ENCODE data around the gene UPP2. TPM values are rescaled to one million over a fixed set of nuclear protein-coding genes. Genes with fewer than 3 reads are reported as not detected.

UPP2 gene
- total RNA-seq, 2 experiments from 2014 or later, result not detected

- H3K4me1 ChIP-seq (ENCODE audit: insufficient read depth, low read length, poor library complexity, severe bottlenecking), result no peaks in the 10 kb centered on the region
- no peak for TF ChIP-seq EZH2phosphoT487 (IDR thresholded peaks at IDR 0.05; ENCODE audit: borderline replicate concordance, low read depth, low read length)
- no peak for TF ChIP-seq CTCF (conservative IDR thresholded peaks at IDR 0.05; ENCODE audit: low read length)
- no peak overlapping the region for H2AFZ ChIP-seq (ENCODE audit: low read length)
- no peaks in the 10 kb centered on the region for H3K36me3 ChIP-seq (ENCODE audit: insufficient read depth, low read length)
- BruUV-seq (replicated peaks), result no TSS peak
- ChIA-PET CTCF (ENCODE audit: unreplicated experiment) (no interaction called here), POLR2A (no interaction called here)
- H3K9me3 ChIP-seq (ENCODE audit: low read length), result no peaks in the 10 kb centered on the region
- no peak overlapping the region for H3K4me2 ChIP-seq (ENCODE audit: low read length)
- H3K9me2 ChIP-seq (ENCODE audit: insufficient read depth, low read length), result no peaks in the 10 kb centered on the region
- no peak for DNase-seq (ENCODE audit: low spot score)
- H3K79me2 ChIP-seq (ENCODE audit: insufficient read depth, low read depth, low read length), result no peaks in the 10 kb centered on the region
- H3K27ac ChIP-seq (ENCODE audit: low read depth, low read length, poor library complexity, severe bottlenecking), result no peak overlapping the region
- intact Hi-C loops (cut with micrococcal nuclease; ENCODE audit: unreplicated experiment), result no loop called here
- H3K4me3 ChIP-seq (ENCODE audit: low read depth, low read length, poor library complexity, severe bottlenecking), result no peak overlapping the region
- no peaks in the 10 kb centered on the region for H4K20me1 ChIP-seq (ENCODE audit: insufficient read depth, low read length)
Measured at GRCh38 chr2:158184001-158184400, 82.3 kb downstream of the UPP2 start.

GRCh38 chr2:158184556-158185343, 83.1 kb downstream of the UPP2 start:
- Histone ChIP-seq H3K9me2 (ENCODE audit: insufficient read depth, low read length) (no peaks in the 10 kb centered on the region), H3K4me1 (ENCODE audit: insufficient read depth, low read length, poor library complexity, severe bottlenecking) (no peaks in the 10 kb centered on the region), H3K9me3 (ENCODE audit: low read length) (no peaks in the 10 kb centered on the region), H3K4me2 (ENCODE audit: low read length) (no peak overlapping the region), H4K20me1 (ENCODE audit: insufficient read depth, low read length) (no peaks in the 10 kb centered on the region), H3K4me3 (ENCODE audit: low read depth, low read length, poor library complexity, severe bottlenecking) (no peak overlapping the region), H3K79me2 (ENCODE audit: insufficient read depth, low read depth, low read length) (no peaks in the 10 kb centered on the region), H3K36me3 (ENCODE audit: insufficient read depth, low read length) (no peaks in the 10 kb centered on the region), H3K27ac (ENCODE audit: low read depth, low read length, poor library complexity, severe bottlenecking) (no peak overlapping the region), H2AFZ (ENCODE audit: low read length) (no peak overlapping the region)
- TF ChIP-seq EZH2phosphoT487 (IDR thresholded peaks at IDR 0.05; ENCODE audit: borderline replicate concordance, low read depth, low read length) (no peak), CTCF (conservative IDR thresholded peaks at IDR 0.05; ENCODE audit: low read length) (no peak)
- ChIA-PET CTCF (ENCODE audit: unreplicated experiment) (no interaction called here), POLR2A (no interaction called here)
- intact Hi-C loops (cut with micrococcal nuclease; ENCODE audit: unreplicated experiment), result no loop called here
- no TSS peak for BruUV-seq (replicated peaks)
- DNase-seq (ENCODE audit: low spot score), result no peak

Other genes with a start within 250 kb of the UPP2 start
- 0.13 and 1.6 TPM in 2 replicates for gene ACVR1, start 225.5 kb upstream of the UPP2 start, total RNA-seq (2014; rRNA removed; shearing (Covaris generic))
- 2.7 and 3.9 TPM in 2 replicates for gene ACVR1, start 225.5 kb upstream of the UPP2 start, total RNA-seq (2022)

All from OCI-LY7 (cell line).